HL-60 (cell line): ENCODE measurements around the gene WDR5B.

Experiments used
- DNase-seq, 2 experiments: peaks; one replicate each; pipeline ENCODE4 v3.0.0-alpha.2; 2010 to 2020; ENCODE audit warnings: low read depth in 1 of 2, low spot score in 1 of 2
- H3K27ac ChIP-seq: fragments of 250-450 bp; sonication (Bioruptor Pico); replicated peaks from 2 replicates; pipeline ENCODE4 v1.5.1; 2020; ENCODE audit warnings: mild to moderate bottlenecking, moderate library complexity
- H3K27me3 ChIP-seq: fragments of 250-450 bp; sonication (Bioruptor Pico); 2 replicates; pipeline ENCODE4 v1.5.1; 2021; ENCODE audit warnings: mild to moderate bottlenecking, moderate library complexity; ENCODE audit not compliant: insufficient read depth, poor library complexity, severe bottlenecking
- H3K4me3 ChIP-seq: replicated peaks from 2 replicates; pipeline ENCODE4 v1.5.1; 2011; ENCODE audit warnings: mild to moderate bottlenecking, control low read depth, low read length; ENCODE audit not compliant: insufficient read depth
- CTCF ChIP-seq: IDR thresholded peaks from one replicate; pipeline ENCODE4 v1.5.1; 2011; ENCODE audit warnings: low read length, control low read depth, inconsistent platforms; ENCODE audit not compliant: insufficient read depth
- GABPA ChIP-seq: IDR thresholded peaks from 2 replicates; pipeline ENCODE4 v1.6.1; 2012; ENCODE audit warnings: low read depth
- POLR2AphosphoS5 ChIP-seq: IDR thresholded peaks from 2 replicates; pipeline ENCODE4 v1.6.1; 2012; ENCODE audit warnings: low read depth
- SPI1 ChIP-seq: IDR thresholded peaks from 2 replicates; pipeline ENCODE4 v1.6.1; 2012; ENCODE audit warnings: low read depth, mild to moderate bottlenecking, borderline replicate concordance
- TF ChIP-seq, protein P1 (sequence below): IDR thresholded peaks from 2 replicates; pipeline ENCODE4 v1.6.1; 2012; ENCODE audit warnings: low read depth; ENCODE audit not compliant: insufficient replicate concordance

Gene WDR5B

GRCh38 chr3:122443090-122443489, 27.2 kb upstream of the WDR5B start:
- H3K27me3 ChIP-seq: no peaks in the 10 kb centered on the region
- DNase-seq: no peak
- TF ChIP-seq, protein P1, sequence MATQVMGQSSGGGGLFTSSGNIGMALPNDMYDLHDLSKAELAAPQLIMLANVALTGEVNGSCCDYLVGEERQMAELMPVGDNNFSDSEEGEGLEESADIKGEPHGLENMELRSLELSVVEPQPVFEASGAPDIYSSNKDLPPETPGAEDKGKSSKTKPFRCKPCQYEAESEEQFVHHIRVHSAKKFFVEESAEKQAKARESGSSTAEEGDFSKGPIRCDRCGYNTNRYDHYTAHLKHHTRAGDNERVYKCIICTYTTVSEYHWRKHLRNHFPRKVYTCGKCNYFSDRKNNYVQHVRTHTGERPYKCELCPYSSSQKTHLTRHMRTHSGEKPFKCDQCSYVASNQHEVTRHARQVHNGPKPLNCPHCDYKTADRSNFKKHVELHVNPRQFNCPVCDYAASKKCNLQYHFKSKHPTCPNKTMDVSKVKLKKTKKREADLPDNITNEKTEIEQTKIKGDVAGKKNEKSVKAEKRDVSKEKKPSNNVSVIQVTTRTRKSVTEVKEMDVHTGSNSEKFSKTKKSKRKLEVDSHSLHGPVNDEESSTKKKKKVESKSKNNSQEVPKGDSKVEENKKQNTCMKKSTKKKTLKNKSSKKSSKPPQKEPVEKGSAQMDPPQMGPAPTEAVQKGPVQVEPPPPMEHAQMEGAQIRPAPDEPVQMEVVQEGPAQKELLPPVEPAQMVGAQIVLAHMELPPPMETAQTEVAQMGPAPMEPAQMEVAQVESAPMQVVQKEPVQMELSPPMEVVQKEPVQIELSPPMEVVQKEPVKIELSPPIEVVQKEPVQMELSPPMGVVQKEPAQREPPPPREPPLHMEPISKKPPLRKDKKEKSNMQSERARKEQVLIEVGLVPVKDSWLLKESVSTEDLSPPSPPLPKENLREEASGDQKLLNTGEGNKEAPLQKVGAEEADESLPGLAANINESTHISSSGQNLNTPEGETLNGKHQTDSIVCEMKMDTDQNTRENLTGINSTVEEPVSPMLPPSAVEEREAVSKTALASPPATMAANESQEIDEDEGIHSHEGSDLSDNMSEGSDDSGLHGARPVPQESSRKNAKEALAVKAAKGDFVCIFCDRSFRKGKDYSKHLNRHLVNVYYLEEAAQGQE: no peak
- TF ChIP-seq CTCF (no peak), GABPA (no peak), SPI1 (no peak), POLR2AphosphoS5 (no peak)
- no peak overlapping the region for H3K4me3 ChIP-seq
- H3K27ac ChIP-seq: no peak overlapping the region

GRCh38 chr3:122435950-122436349, 20.1 kb upstream of the WDR5B start:
- H3K4me3 ChIP-seq: no peak overlapping the region
- TF ChIP-seq GABPA (no peak), SPI1 (no peak), POLR2AphosphoS5 (no peak), CTCF (no peak)
- TF ChIP-seq, protein P1: no peak
- no peak overlapping the region for H3K27ac ChIP-seq
- DNase-seq: no peak
- no peaks in the 10 kb centered on the region for H3K27me3 ChIP-seq

DNA sequence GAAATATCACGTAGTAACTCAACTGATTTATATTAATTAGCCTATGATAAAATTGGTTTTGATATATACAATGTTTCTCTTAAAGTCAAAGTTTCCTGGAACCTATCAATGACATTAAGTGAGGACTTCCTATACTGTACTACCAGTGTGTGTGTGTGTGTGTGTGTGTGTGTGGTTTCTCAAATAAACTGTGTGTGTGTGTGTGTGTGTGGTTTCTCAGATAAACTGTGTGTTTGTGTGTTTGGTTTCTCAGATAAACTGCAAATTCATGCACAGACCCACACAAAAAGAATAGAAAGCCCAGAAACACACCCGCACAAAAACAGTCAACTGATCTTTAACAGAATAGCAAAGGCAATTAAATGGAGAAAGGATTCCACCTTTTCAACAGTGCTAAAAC, 14.5 kb upstream of the WDR5B start:
- Histone ChIP-seq H3K27ac (no peak overlapping the region), H3K4me3 (no peak overlapping the region), H3K27me3 (no peaks in the 10 kb centered on the region)
- no peak for DNase-seq
- TF ChIP-seq GABPA: no peak
- TF ChIP-seq, protein P1: no peak
- TF ChIP-seq CTCF: no peak
- TF ChIP-seq POLR2AphosphoS5: no peak
- no peak for TF ChIP-seq SPI1
